Keratinocyte (primary cell): ENCODE results near the gene HS3ST6. TPM values are rescaled to one million over a fixed set of nuclear protein-coding genes. Genes with fewer than 3 reads are reported as not detected.

Experiments used
- DNase-seq: peaks from one replicate; pipeline ENCODE4 v3.0.0-alpha.2; 2011; ENCODE audit warnings: low read depth, missing footprints, low spot score
- FAIRE-seq: peaks from 2 replicates; lab custom pipeline; 2011; peaks lifted over from hg19 to GRCh38; lab: Jason Lieb, UNC
- H2AFZ ChIP-seq: 2 replicates; pipeline ENCODE4 v1.6.0; 2012; ENCODE audit warnings: low read length, control low read depth, inconsistent platforms; ENCODE audit not compliant: control insufficient read depth
- H3K27ac ChIP-seq: 2 replicates; pipeline ENCODE4 v1.5.1; 2011; ENCODE audit warnings: low read length; ENCODE audit not compliant: control insufficient read depth, insufficient read depth
- H3K27me3 ChIP-seq: 3 replicates; pipeline ENCODE4 v1.6.0; 2011; ENCODE audit warnings: low read length; ENCODE audit not compliant: control insufficient read depth, insufficient read depth; ENCODE audit errors: extremely low read depth
- H3K36me3 ChIP-seq, 2 experiments: 2 replicates in 1 of 2; 3 replicates in 1 of 2; pipeline ENCODE4 v1.5.1; 2011; ENCODE audit warnings: low read length in 2 of 2, mild to moderate bottlenecking in 1 of 2; ENCODE audit not compliant: control insufficient read depth in 2 of 2, insufficient read depth in 2 of 2; ENCODE audit errors: extremely low read depth in 1 of 2
- H3K4me1 ChIP-seq: 3 replicates; pipeline ENCODE4 v1.5.1; 2011; ENCODE audit warnings: low read length; ENCODE audit not compliant: control insufficient read depth, insufficient read depth; ENCODE audit errors: extremely low read depth
- H3K4me2 ChIP-seq: 3 replicates; pipeline ENCODE4 v1.6.0; 2011; ENCODE audit warnings: low read depth, low read length; ENCODE audit not compliant: control insufficient read depth, insufficient read depth; ENCODE audit errors: extremely low read depth
- H3K4me3 ChIP-seq, 3 experiments: fragments of 200-600 bp in 1 of 3; sonication (generic) in 1 of 3; 2 replicates in 2 of 3; 3 replicates in 1 of 3; pipeline ENCODE4 v1.5.1; 2011 to 2016; ENCODE audit warnings: low read length in 3 of 3, mild to moderate bottlenecking in 3 of 3, control low read depth in 2 of 3, inconsistent platforms in 1 of 3, low read depth in 1 of 3, mixed read lengths in 1 of 3, mixed run types in 1 of 3, moderate library complexity in 1 of 3; ENCODE audit not compliant: control insufficient read depth in 2 of 3, insufficient read depth in 2 of 3; ENCODE audit errors: extremely low read depth in 1 of 3
- H3K79me2 ChIP-seq: 2 replicates; pipeline ENCODE4 v1.6.0; 2012; ENCODE audit warnings: low read length; ENCODE audit not compliant: control insufficient read depth, insufficient read depth
- H3K9ac ChIP-seq: 3 replicates; pipeline ENCODE4 v1.6.0; 2011; ENCODE audit warnings: low read length; ENCODE audit not compliant: control insufficient read depth, insufficient read depth; ENCODE audit errors: extremely low read depth
- H3K9me1 ChIP-seq: 3 replicates; pipeline ENCODE4 v1.6.0; 2011; ENCODE audit warnings: low read length; ENCODE audit not compliant: control insufficient read depth, insufficient read depth; ENCODE audit errors: extremely low read depth
- H3K9me3 ChIP-seq: 2 replicates; pipeline ENCODE4 v1.5.1; 2012; ENCODE audit warnings: low read depth, low read length; ENCODE audit not compliant: control insufficient read depth
- H4K20me1 ChIP-seq: 3 replicates; pipeline ENCODE4 v1.6.0; 2011; ENCODE audit warnings: low read length; ENCODE audit not compliant: control insufficient read depth, insufficient read depth; ENCODE audit errors: extremely low read depth
- CTCF ChIP-seq, 3 experiments: IDR thresholded peaks in 1 of 3; conservative IDR thresholded peaks in 1 of 3; optimal IDR thresholded peaks in 1 of 3; 2 replicates in 2 of 3; 3 replicates in 1 of 3; pipeline versions ENCODE3 to v1.5.1; 2011; ENCODE audit warnings: low read length in 3 of 3, mild to moderate bottlenecking in 3 of 3, moderate library complexity in 2 of 3, control low read depth in 1 of 3, inconsistent platforms in 1 of 3; ENCODE audit not compliant: insufficient read depth in 2 of 3; ENCODE audit errors: extremely low read depth in 1 of 3
- EZH2 ChIP-seq: IDR thresholded peaks from one replicate; pipeline ENCODE4 v1.6.1; 2012; ENCODE audit warnings: inconsistent platforms, mild to moderate bottlenecking, low read length, moderate library complexity
- dilution Hi-C: fragments of 300-500 bp; cut with MboI; formaldehyde crosslinking; loops from one replicate; pipeline ENCODE4 v1.7.0; 2020; ENCODE audit warnings: low sequenced_read_pairs; ENCODE audit not compliant: extremely low pct_ligation_motif_present
- polyA plus RNA-seq, 5 experiments: library from polyadenylated mRNA; depleted of rRNA in 3 of 5; stranded (reverse) in 3 of 5; stranded (forward) in 1 of 5; unstranded in 1 of 5; fragments of >200 nt; gene quantifications; 1 replicate in 1 of 5; 2 replicates in 3 of 5; 3 replicates in 1 of 5; pipeline versions ENCODE4 v1.2.1 to v1.2.3, GENCODE V29; 2011 to 2012; ENCODE audit warnings: missing spikeins in 2 of 5, low read depth in 1 of 5, low replicate concordance in 1 of 5

The HS3ST6 gene
- polyA plus RNA-seq, 1 donor (not counting 4 experiments of a cell fraction or from before 2014, with no cell fraction given) = not detected

GRCh38 chr16:1913327-1914083, 4.7 kb downstream of the HS3ST6 start:
- Histone ChIP-seq H3K27ac (no peak overlapping the region), H4K20me1 (no peaks in the 10 kb centered on the region), H3K4me2 (peak overlapping the region; percentile 27), H3K9me3 (no peaks in the 10 kb centered on the region), H3K9ac (no peak overlapping the region), H3K36me3 (no peaks in the 10 kb centered on the region), H3K4me1 (peaks cover 10% of the 10 kb centered on the region), H3K79me2 (no peaks in the 10 kb centered on the region), H3K27me3 (peaks cover 50% of the 10 kb centered on the region), H2AFZ (no peak overlapping the region), H3K9me1 (no peaks in the 10 kb centered on the region), H3K4me3 (no peak overlapping the region)
- DNase-seq (no peak), FAIRE-seq (peak; percentile 64)
- dilution Hi-C loops = no loop called here
- TF ChIP-seq CTCF (optimal IDR thresholded peaks at IDR 0.05 in 1 of 3, IDR thresholded peaks at IDR 0.05 in 1 of 3, conservative IDR thresholded peaks at IDR 0.05 in 1 of 3; ENCODE audit: extremely low read depth in 1 of 3, insufficient read depth in 2 of 3, low read length in 3 of 3) (no peak), EZH2 (no peak)

- no peaks in the 10 kb centered on the region for H3K79me2 ChIP-seq
- H3K27ac ChIP-seq = no peak overlapping the region
- no peak overlapping the region for H2AFZ ChIP-seq
- TF ChIP-seq EZH2 (no peak), CTCF (optimal IDR thresholded peaks at IDR 0.05 in 1 of 3, IDR thresholded peaks at IDR 0.05 in 1 of 3, conservative IDR thresholded peaks at IDR 0.05 in 1 of 3; ENCODE audit: extremely low read depth in 1 of 3, insufficient read depth in 2 of 3, low read length in 3 of 3) (no peak)
- no peaks in the 10 kb centered on the region for H4K20me1 ChIP-seq
- DNase-seq (no peak), FAIRE-seq (no peak)
- H3K9me1 ChIP-seq = no peaks in the 10 kb centered on the region
- H3K9me3 ChIP-seq = no peaks in the 10 kb centered on the region
- no peak overlapping the region for H3K9ac ChIP-seq
- peaks cover 45% of the 10 kb centered on the region for H3K27me3 ChIP-seq
- H3K4me2 ChIP-seq = no peak overlapping the region
- no peaks in the 10 kb centered on the region for H3K36me3 ChIP-seq
- dilution Hi-C loops = no loop called here
- H3K4me1 ChIP-seq = peaks cover 10% of the 10 kb centered on the region
- no peak overlapping the region for H3K4me3 ChIP-seq
These were observed 6.0 kb downstream of the HS3ST6 start for GRCh38 chr16:1912215-1912543.
